ENCODE measurements around the gene CRACDL.

The CRACDL gene

GRCh38 chr2:98750593-98751282 is 185.3 kb downstream of the CRACDL start:
- DNase-seq (ENCODE audit: low read depth): no peak
- TF ChIP-seq, protein P1, sequence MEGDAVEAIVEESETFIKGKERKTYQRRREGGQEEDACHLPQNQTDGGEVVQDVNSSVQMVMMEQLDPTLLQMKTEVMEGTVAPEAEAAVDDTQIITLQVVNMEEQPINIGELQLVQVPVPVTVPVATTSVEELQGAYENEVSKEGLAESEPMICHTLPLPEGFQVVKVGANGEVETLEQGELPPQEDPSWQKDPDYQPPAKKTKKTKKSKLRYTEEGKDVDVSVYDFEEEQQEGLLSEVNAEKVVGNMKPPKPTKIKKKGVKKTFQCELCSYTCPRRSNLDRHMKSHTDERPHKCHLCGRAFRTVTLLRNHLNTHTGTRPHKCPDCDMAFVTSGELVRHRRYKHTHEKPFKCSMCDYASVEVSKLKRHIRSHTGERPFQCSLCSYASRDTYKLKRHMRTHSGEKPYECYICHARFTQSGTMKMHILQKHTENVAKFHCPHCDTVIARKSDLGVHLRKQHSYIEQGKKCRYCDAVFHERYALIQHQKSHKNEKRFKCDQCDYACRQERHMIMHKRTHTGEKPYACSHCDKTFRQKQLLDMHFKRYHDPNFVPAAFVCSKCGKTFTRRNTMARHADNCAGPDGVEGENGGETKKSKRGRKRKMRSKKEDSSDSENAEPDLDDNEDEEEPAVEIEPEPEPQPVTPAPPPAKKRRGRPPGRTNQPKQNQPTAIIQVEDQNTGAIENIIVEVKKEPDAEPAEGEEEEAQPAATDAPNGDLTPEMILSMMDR (conservative IDR thresholded peaks at IDR 0.05; ENCODE audit: low read depth, low read length): no peak

GRCh38 chr2:98749066-98749450 is 187.0 kb downstream of the CRACDL start:
- no peak overlapping the region for H3K4me3 ChIP-seq (ENCODE audit: low read depth, low read length)
- TF ChIP-seq, protein P1 (conservative IDR thresholded peaks at IDR 0.05; ENCODE audit: low read depth, low read length): no peak
- no peak for DNase-seq (ENCODE audit: low read depth)

More at GRCh38 chr2:98750593-98751282, 185.3 kb downstream of the CRACDL start:
- H3K4me3 ChIP-seq (ENCODE audit: low read depth, low read length): no peak overlapping the region

DNA sequence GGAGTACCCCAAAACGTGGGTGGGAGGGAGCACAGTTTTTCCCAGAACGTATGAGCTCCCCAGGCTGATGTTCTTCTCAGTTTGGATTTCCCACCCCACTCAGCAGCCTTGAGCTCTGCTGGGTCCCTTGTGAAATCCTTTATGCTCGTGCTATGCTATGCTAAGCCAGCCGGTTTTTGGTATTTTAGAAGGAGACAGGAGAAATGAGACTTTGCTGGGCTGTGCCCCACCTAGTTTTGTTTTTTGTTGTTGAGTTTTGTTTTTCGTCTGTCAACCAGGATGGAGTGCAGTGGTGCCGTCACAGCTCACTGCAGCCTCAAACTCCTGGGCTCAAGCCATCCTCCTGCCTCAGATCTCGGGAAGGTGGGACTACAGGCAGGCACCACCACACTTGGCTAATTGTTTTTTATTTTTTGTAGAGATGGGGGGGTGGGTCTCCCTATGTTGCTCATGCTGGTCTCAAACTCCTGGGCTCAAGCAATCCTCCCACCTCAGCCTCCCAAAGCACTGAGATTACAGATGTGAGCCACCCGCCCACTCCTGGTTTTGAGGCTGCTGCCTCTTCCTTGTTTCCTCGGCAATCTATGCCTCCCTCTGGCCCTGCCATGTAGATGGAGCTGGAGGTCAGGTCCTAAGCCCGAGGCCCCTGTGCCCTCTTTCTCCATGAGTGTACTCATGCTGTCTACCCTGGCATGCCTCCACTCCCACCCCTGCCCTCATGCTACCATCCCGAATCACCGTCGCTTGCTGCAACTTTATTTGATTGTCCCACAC is 187.5 kb downstream of the CRACDL start:
- TF ChIP-seq, protein P1 (conservative IDR thresholded peaks at IDR 0.05; ENCODE audit: low read depth, low read length): no peak
- no peak for DNase-seq (ENCODE audit: low read depth)
- H3K4me3 ChIP-seq (ENCODE audit: low read depth, low read length): no peak overlapping the region

DNA sequence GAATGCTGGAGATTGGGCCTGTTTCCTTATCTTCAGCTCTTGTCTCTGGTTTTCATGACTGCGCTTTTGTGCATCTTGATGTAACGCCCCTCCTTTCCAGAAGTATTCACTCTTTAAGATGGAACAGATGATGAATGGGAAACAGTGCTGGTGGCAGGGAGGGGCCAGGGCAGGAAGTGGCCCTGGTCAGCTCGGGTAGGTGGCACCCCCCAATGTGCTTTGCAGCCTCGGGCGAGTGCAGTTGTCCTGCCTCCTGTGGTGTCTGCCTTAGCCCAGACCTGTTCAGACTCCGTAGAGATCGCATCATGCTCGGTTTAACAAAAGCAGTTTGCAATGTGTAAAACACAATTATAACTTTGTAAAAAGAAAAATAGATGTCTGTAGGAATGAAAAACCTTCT is 188.1 kb downstream of the CRACDL start:
- no peak overlapping the region for H3K4me3 ChIP-seq (ENCODE audit: low read depth, low read length)
- DNase-seq (ENCODE audit: low read depth): no peak
- TF ChIP-seq, protein P1 (conservative IDR thresholded peaks at IDR 0.05; ENCODE audit: low read depth, low read length): no peak

DNA sequence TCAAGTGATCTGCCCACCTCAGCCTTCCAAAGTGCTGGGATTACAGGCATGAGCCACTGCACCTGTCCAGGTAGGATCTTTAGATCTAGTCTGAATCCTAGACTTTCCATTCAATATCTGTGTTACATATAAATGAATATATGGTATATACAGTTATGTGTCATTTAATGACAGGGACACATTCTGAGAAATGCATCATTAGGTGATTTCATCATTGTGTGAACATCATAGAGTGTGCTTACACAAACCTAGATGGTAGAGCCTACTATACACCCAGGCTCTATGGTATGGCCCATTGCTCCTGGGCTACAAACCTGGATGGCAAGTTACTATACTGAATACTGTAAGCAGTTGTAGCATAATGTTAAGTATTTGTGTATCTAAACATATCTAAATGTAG is 189.6 kb downstream of the CRACDL start:
- TF ChIP-seq, protein P1 (conservative IDR thresholded peaks at IDR 0.05; ENCODE audit: low read depth, low read length): no peak
- no peak for DNase-seq (ENCODE audit: low read depth)
- no peak overlapping the region for H3K4me3 ChIP-seq (ENCODE audit: low read depth, low read length)

- TF ChIP-seq, protein P1 (conservative IDR thresholded peaks at IDR 0.05; ENCODE audit: low read depth, low read length): no peak
- H3K4me3 ChIP-seq (ENCODE audit: low read depth, low read length): no peak overlapping the region
Measured at GRCh38 chr2:98744595-98744994, 191.4 kb downstream of the CRACDL start.

More at GRCh38 chr2:98744595-98744994, 191.4 kb downstream of the CRACDL start:
- DNase-seq (ENCODE audit: low read depth): no peak
